Heart right ventricle (tissue), 16 donors: ENCODE data around the gene IL1RL2. TPM values are rescaled to one million over a fixed set of nuclear protein-coding genes. Genes with fewer than 3 reads are reported as not detected.

Source experiments
- ATAC-seq, 8 donors: fragments of 200-7000 bp; cut with Tn5 transposase; one replicate each; pipeline ENCODE4 v1.9.1; 2020; ENCODE audit warnings: mild to moderate bottlenecking in 8 of 8, moderate library complexity in 8 of 8, moderate number of reproducible peaks in 1 of 8
- DNase-seq, 2 donors: peaks; one replicate each; pipeline ENCODE4 v3.0.0-alpha.2; 2020
- H3K27ac ChIP-seq, 10 donors: fragments of 200-600 bp; sonication (generic) in 2 of 10; one replicate each; pipeline versions ENCODE4 v1.5.0 to v1.8.0; 2020 to 2022; ENCODE audit warnings: mild to moderate bottlenecking in 3 of 10
- H3K27me3 ChIP-seq, 7 donors: fragments of 200-600 bp; one replicate each; pipeline ENCODE4 v1.8.0; 2021 to 2022; ENCODE audit warnings: mild to moderate bottlenecking in 2 of 7
- H3K36me3 ChIP-seq, 9 donors: fragments of 200-600 bp; sonication (generic) in 1 of 9; one replicate each; pipeline versions ENCODE4 v1.5.0 to v1.8.0; 2020 to 2022; ENCODE audit warnings: mild to moderate bottlenecking in 2 of 9
- H3K4me1 ChIP-seq, 9 donors: fragments of 200-600 bp; sonication (generic) in 1 of 9; one replicate each; pipeline versions ENCODE4 v1.5.0 to v1.8.0; 2020 to 2022; ENCODE audit warnings: mild to moderate bottlenecking in 4 of 9
- H3K4me3 ChIP-seq, 10 donors: fragments of 200-600 bp; sonication (generic) in 2 of 10; one replicate each; pipeline versions ENCODE4 v1.5.0 to v1.8.0; 2020 to 2022; ENCODE audit warnings: mild to moderate bottlenecking in 7 of 10, moderate library complexity in 2 of 10
- H3K9me3 ChIP-seq, 11 donors: fragments of 200-600 bp in 10 of 11; sonication (generic) in 2 of 11; one replicate each; pipeline versions ENCODE4 v1.5.0 to v1.8.0; 2013 to 2022; ENCODE audit warnings: mild to moderate bottlenecking in 2 of 11, control low read depth in 1 of 11, moderate library complexity in 1 of 11
- WGBS, 2 donors: extraction: QIAGEN DNeasy Blood & Tissue Kit; methylation state at CpG; one replicate each; pipeline ENCODE4 v1.1.7; 2013; ENCODE audit warnings: inconsistent platforms in 1 of 2; 5-methylcytosine and 5-hydroxymethylcytosine counted together
- intact Hi-C, 10 donors: fragments of 100-400 bp; cut with DNase I; formaldehyde crosslinking; loops; one replicate each; pipeline versions ENCODE4 v1.11.1 to v1.14.2; 2022
- polyA plus RNA-seq, 2 donors: library from polyadenylated mRNA; stranded (reverse); fragments of 200-250 nt; gene quantifications; one replicate each; pipeline ENCODE4 v1.2.3, GENCODE V29; 2013
- total RNA-seq, 10 donors: library from RNA; stranded (reverse); fragmentation: NEBNext Ultra II Directional in 3 of 10; extraction: Animal tissue kit (Norgen Biotek cat#: 25700) in 3 of 10; gene quantifications; one replicate each; pipeline versions ENCODE4 v1.2.1 to v1.2.4, GENCODE V29; 2021 to 2023
- TF ChIP-seq, protein P1 (sequence below), 9 donors: fragments of 200-600 bp; sonication (generic) in 2 of 9; IDR thresholded peaks; one replicate each; pipeline versions ENCODE4 v1.5.0 to v1.8.0; 2021 to 2022; ENCODE audit warnings: antibody characterized with exemption in 9 of 9, mild to moderate bottlenecking in 5 of 9, moderate library complexity in 1 of 9
- donor health status: Arrhythmogenic right ventricular cardiomyopathy.
- donor health status: ischemic (EF 13 %, LVEDD 7.1; RV severe dilation, severe dysfunction).
- donor health status: healthy with polysubstance abuse.
- donor health status: DM: no; HTN: yes; CAD: no.
- donor health status: DM: no; HTN: no; CAD: no.
- donor health status: ischemic (EF 25% LVEDD 6.9; RV normal size, moderate dysfunction).
- donor health status: ischemic (EF 25% LVEDD 5.7; RV mildly dilated, moderate dysfunction).
- donor health status: healthy.
- donor health status: DM: yes; HTN: yes; CAD: no.
- donor health status: Ischemic cardiomyopathy.
- donor health status: ischemic (EF 35%, LVEDD 5.7; RV mildly dilated, moderate dysfunction).
- donor health status: nonischemic (EF 11% LVEDD 7.7; RV severe dilation, severe dysfunction).
- donor health status: DM: yes; HTN: yes; CAD: no.
- donor health status: PGD.
- donor health status: ischemic (EF 29% LVEDD 5.4; RV normal size, mild dysfunction).
- donor health status: nonischemic (EF 23%, LVEDD 6.1; RV moderate dilation, normal function).

The IL1RL2 gene
- total and polyA plus RNA-seq, 12 donors = 0.11 to 0.92 (median 0.29) TPM; not detected in 5

DNA sequence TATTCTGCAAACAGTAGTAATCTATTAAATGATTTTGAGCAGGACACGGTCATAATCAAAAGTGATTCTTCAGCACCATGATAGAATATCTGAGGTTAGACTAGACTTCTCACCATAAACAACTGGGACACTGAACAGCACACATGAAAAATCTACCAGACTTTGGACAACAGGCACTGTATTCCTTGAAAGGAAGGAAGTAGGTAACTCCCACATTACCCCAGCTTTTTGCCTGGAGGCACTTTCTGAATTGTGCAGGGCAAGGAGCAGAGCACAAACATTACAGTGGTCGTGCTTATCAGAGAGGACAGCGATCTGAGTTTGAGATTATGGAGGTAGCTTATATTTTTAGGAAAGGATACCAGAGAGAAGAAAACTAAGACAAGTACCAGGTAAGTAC is 99.2 kb downstream of the IL1RL2 start:
- no peak overlapping the region for H3K4me3 ChIP-seq
- no peaks in the 10 kb centered on the region for H3K36me3 ChIP-seq
- H3K27me3 ChIP-seq = peaks cover 0 to 54% (median 0%) of the 10 kb centered on the region in 7 donors
- peaks cover 0 to 8% (median 0%) of the 10 kb centered on the region in 9 donors for H3K4me1 ChIP-seq
- no peaks in the 10 kb centered on the region for H3K9me3 ChIP-seq
- WGBS, 2 donors = 49 to 53% methylated on average over 3 of the region's 3 CpGs
- ATAC-seq (no peak), DNase-seq (no peak)
- intact Hi-C loops = no loop called here
- TF ChIP-seq, protein P1, sequence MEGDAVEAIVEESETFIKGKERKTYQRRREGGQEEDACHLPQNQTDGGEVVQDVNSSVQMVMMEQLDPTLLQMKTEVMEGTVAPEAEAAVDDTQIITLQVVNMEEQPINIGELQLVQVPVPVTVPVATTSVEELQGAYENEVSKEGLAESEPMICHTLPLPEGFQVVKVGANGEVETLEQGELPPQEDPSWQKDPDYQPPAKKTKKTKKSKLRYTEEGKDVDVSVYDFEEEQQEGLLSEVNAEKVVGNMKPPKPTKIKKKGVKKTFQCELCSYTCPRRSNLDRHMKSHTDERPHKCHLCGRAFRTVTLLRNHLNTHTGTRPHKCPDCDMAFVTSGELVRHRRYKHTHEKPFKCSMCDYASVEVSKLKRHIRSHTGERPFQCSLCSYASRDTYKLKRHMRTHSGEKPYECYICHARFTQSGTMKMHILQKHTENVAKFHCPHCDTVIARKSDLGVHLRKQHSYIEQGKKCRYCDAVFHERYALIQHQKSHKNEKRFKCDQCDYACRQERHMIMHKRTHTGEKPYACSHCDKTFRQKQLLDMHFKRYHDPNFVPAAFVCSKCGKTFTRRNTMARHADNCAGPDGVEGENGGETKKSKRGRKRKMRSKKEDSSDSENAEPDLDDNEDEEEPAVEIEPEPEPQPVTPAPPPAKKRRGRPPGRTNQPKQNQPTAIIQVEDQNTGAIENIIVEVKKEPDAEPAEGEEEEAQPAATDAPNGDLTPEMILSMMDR (IDR thresholded peaks at IDR 0.05) = no peak
- no peak overlapping the region for H3K27ac ChIP-seq

GRCh38 chr2:102289129-102289528 is 102.3 kb downstream of the IL1RL2 start:
- TF ChIP-seq, protein P1 (IDR thresholded peaks at IDR 0.05) = no peak
- DNase-seq (no peak), ATAC-seq (no peak)
- H3K36me3 ChIP-seq = no peaks in the 10 kb centered on the region
- no peak overlapping the region for H3K27ac ChIP-seq
- WGBS, 2 donors = 89 to 92% methylated on average over 5 of the region's 5 CpGs
- H3K4me3 ChIP-seq = no peak overlapping the region
- intact Hi-C loops = no loop called here
- H3K27me3 ChIP-seq = peaks cover 0 to 57% (median 3%) of the 10 kb centered on the region in 7 donors
- peaks cover 0 to 8% (median 0%) of the 10 kb centered on the region in 9 donors for H3K4me1 ChIP-seq
- H3K9me3 ChIP-seq = no peaks in the 10 kb centered on the region

Other genes starting within 250 kb of the IL1RL2 start
- 1 to 10 TPM in 4 of 10 donors, under 1 TPM in 4, not detected in 2; 0.34 to 3.0 (median 0.80) TPM for gene IL1R2, start 195.1 kb upstream of the IL1RL2 start, total RNA-seq
- 1 to 10 TPM; 1.9 to 9.4 TPM for gene IL1R2, start 195.1 kb upstream of the IL1RL2 start, polyA plus RNA-seq
- gene IL1R1, start 44.3 kb upstream of the IL1RL2 start, total RNA-seq = 10 to 100 TPM in 9 of 10 donors, 1 to 10 TPM in 1; 5.7 to 47.0 (median 17.6) TPM
- gene IL1R1, start 44.3 kb upstream of the IL1RL2 start, polyA plus RNA-seq = 10 to 100 TPM; 22.0 to 28.7 TPM
- gene IL1RL1, start 124.5 kb downstream of the IL1RL2 start, total RNA-seq = 10 to 100 TPM in 1 of 10 donors, 1 to 10 TPM in 6, under 1 TPM in 3; 0.48 to 35.3 (median 1.2) TPM
- gene IL1RL1, start 124.5 kb downstream of the IL1RL2 start, polyA plus RNA-seq = 10 to 100 TPM in 1 of 2 donors, 1 to 10 TPM in 1; 1.5 to 44.9 TPM
- 1 to 10 TPM in 5 of 10 donors, under 1 TPM in 5; 0.06 to 4.9 (median 1.1) TPM for gene IL18R1, start 168.8 kb downstream of the IL1RL2 start, total RNA-seq
- 1 to 10 TPM; 2.3 to 3.5 TPM for gene IL18R1, start 168.8 kb downstream of the IL1RL2 start, polyA plus RNA-seq
- gene IL18RAP, start 236.1 kb downstream of the IL1RL2 start, total RNA-seq = 1 to 10 TPM in 1 of 10 donors, under 1 TPM in 6, not detected in 3; 0.12 to 1.2 (median 0.57) TPM
- gene IL18RAP, start 236.1 kb downstream of the IL1RL2 start, polyA plus RNA-seq = under 1 TPM; 0.28 to 0.44 TPM